Measurements from ENCODE around the gene SHISA7.

Gene SHISA7

DNA sequence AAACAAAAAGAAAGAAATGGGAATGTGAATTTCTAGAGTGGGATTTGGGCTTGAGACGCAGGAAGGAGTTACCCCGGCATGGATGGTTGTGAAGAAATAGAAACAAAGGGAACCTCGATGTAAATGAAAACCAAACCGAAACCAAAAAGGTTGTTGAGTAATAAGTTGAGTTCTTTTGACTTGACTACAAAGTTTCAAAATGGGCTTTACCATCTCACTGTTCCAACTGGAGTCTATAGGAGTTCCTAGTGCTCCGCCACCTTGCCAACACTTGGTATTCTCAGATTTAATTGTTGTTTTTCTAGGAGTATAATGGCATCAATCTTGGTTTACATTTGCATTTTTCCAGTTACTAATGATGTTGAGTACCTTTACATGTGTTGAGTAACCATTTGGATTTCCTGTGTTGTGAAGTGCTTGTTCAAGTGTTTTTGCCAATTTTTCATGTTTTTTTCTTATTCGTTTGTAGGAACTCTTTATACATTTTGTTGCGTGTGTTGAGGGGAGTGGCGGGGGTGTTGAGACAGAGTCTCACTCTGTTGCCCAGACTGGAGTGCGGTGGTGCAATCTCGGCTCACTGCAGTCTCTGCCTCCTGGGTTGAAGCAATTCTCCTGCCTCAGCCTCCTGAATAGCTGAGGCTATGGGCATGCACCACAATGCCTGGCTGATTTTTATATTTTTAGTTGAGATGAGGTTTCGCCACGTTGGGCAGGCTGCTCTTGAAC, 44.7 kb downstream of the SHISA7 start:
- peak; percentile 66 for DNase-seq (ENCODE audit: low spot score)
- TF ChIP-seq, protein P1, sequence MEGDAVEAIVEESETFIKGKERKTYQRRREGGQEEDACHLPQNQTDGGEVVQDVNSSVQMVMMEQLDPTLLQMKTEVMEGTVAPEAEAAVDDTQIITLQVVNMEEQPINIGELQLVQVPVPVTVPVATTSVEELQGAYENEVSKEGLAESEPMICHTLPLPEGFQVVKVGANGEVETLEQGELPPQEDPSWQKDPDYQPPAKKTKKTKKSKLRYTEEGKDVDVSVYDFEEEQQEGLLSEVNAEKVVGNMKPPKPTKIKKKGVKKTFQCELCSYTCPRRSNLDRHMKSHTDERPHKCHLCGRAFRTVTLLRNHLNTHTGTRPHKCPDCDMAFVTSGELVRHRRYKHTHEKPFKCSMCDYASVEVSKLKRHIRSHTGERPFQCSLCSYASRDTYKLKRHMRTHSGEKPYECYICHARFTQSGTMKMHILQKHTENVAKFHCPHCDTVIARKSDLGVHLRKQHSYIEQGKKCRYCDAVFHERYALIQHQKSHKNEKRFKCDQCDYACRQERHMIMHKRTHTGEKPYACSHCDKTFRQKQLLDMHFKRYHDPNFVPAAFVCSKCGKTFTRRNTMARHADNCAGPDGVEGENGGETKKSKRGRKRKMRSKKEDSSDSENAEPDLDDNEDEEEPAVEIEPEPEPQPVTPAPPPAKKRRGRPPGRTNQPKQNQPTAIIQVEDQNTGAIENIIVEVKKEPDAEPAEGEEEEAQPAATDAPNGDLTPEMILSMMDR (IDR thresholded peaks at IDR 0.05; ENCODE audit: borderline replicate concordance, control extremely low read depth, extremely low read depth, insufficient read depth, missing control alignments), result no peak
- in situ Hi-C loops (cut with MboI; ENCODE audit: low sequenced_read_pairs, unreplicated experiment), result no loop called here

DNA sequence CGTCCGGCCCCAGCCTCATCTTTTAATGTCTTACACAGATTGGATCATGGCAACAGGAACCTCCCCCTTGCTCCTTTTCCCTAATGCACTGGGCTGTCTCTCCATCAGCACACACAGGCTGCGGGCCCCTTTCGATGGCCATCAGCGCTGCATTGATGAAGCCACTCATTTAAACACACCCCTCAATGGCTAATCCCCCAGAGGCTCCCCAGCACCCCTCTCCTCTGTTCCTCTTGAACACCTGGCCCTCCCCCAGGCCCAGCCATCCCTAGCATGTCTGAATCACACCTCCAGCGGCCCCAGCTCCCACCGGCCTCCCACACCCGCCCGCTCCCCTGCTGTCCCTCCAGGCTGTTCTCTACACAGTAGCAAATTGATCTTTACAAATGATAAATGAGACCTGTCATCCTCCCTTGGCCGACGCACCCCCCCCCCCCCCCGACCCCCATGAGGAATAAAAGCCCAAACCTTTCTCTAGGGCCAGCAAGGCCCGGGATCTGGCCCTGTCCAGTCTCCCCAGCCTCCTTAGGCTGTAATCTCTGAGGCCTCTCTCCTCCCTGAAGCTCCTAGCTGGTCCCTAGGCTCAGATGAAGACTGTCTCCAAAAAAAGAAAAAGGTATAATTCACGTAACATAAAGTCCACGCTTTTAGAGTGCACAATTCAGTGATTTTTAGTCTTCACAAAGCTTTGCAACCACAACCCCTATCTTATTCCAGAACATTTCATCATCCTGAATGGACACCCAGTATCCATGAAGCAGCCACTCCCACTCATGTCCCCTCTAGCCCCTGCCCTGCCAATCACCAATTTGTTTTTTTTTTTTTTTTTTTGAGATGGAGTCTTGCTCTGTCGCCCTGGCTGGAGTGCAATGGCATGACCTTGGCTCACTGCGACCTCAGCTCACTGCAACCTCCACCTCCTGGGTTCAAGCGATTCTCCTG, 50.0 kb downstream of the SHISA7 start:
- in situ Hi-C loops (cut with MboI; ENCODE audit: low sequenced_read_pairs, unreplicated experiment), result no loop called here
- TF ChIP-seq, protein P1 (IDR thresholded peaks at IDR 0.05; ENCODE audit: borderline replicate concordance, control extremely low read depth, extremely low read depth, insufficient read depth, missing control alignments), result no peak

DNA sequence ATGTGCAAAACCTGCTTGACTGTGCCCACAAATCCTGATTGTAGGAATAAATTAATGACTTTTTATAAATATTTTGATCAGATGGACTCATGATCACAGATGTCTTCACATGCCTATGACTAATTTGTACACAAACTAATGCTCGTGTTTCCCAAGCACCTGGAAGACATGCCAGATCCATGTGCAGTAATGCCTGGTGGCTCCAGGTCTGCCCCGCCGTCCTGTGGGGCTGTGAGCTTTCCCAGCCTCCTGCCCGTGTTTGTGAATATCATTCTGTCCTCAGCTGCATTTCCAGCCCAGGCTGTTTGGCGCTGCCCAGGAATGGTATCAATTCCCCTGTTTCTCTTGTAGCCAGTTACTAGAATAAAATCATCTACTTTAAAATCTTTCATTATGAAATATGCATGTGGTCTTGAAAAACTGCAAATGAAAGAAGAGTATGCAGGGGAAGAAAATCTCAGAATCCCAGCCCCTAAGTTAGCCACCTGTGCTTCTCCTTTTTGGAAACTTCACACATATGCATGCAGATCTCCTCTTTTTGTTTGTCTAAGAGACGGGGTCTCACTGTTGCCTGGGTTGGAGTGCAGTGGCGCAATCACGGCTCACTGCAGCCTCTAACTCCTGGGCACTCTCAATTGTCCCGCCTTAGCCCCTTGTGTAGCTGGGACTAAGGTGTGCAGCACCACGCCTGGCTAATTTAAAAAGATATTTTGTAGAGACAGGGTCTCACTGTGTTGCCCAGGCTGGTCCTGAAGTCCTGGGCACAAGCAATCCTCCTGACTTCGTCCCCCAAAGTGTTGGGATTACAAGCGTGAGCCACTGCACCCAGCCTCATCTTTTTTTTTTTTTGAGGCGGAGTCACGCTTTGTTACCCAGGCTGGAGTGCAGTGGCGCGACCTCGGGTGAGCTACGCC, 51.1 kb downstream of the SHISA7 start:
- in situ Hi-C loops (cut with MboI; ENCODE audit: low sequenced_read_pairs, unreplicated experiment), result no loop called here
- DNase-seq (ENCODE audit: low spot score), result no peak
- TF ChIP-seq, protein P1 (IDR thresholded peaks at IDR 0.05; ENCODE audit: borderline replicate concordance, control extremely low read depth, extremely low read depth, insufficient read depth, missing control alignments), result no peak

More for the DNA sequence above, 50.0 kb downstream of the SHISA7 start:
- DNase-seq (ENCODE audit: low spot score), result no peak

DNA sequence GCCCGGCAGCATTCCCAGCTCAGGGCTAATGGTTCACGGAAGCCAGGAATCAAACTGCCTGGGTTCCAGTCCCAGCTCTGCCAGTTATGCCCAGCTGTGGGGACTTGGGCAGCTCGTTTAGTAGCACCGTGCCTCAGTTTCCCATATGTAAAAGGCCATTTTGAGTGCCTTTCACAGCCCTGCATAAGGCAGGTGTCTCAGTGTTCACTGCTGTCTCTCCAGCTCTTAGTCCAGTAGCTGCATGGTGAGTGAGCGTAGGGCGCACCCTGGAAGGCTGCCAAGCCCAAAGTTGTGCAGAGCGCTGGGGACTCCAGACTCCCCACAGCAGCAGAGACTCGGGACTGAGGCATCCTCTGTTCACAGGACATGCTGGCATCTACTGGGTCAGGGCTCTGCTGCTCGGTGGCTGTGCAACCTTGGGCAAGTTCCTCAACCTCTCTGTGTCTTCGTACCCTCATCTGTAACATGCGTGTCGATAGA, 51.9 kb downstream of the SHISA7 start:
- no peak for DNase-seq (ENCODE audit: low spot score)
- in situ Hi-C loops (cut with MboI; ENCODE audit: low sequenced_read_pairs, unreplicated experiment), result no loop called here
- TF ChIP-seq, protein P1 (IDR thresholded peaks at IDR 0.05; ENCODE audit: borderline replicate concordance, control extremely low read depth, extremely low read depth, insufficient read depth, missing control alignments), result no peak

DNA sequence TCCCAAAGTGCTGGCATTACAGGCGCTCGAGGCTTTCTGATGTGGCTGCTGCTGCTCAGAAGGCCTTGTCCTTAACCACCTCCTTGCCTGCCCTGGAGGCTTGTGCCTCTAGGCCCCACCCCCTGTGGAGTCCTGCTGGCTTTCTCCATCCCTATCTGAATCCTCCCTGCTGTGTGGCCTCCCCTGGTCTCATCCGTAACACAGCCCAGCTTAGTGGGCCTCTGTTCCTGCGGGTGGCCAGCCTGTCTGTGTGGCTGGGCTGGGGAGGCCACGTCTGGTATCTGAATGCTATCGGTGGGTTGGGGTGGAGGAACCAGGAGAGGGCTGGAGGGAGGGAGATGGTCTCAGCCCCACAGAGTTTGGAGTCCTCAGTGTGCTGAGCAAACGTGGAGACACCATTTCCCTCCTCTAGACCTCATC, 52.6 kb downstream of the SHISA7 start:
- in situ Hi-C loops (cut with MboI; ENCODE audit: low sequenced_read_pairs, unreplicated experiment), result no loop called here
- TF ChIP-seq, protein P1 (IDR thresholded peaks at IDR 0.05; ENCODE audit: borderline replicate concordance, control extremely low read depth, extremely low read depth, insufficient read depth, missing control alignments), result no peak
- DNase-seq (ENCODE audit: low spot score), result no peak

All from GM13976 (cell line).